GM12872 (cell line): Measurements from ENCODE around the gene SLC22A14.

Source experiments
- CTCF ChIP-seq: IDR thresholded peaks from 3 replicates; pipeline ENCODE4 v1.5.1; 2011; ENCODE audit warnings: low read depth, mild to moderate bottlenecking, low read length, moderate library complexity; ENCODE audit not compliant: insufficient read depth

SLC22A14 gene

GRCh38 chr3:38265604-38266307, 16.3 kb upstream of the SLC22A14 start, which contains the start of gene SLC22A13:
TSS of gene SLC22A13 (plus strand) at chr3:38265812. CDS start at chr3:38265861, 49 bp downstream.
- no peak for TF ChIP-seq CTCF

- no peak for TF ChIP-seq CTCF
These were observed 15.3 kb upstream of the SLC22A14 start for GRCh38 chr3:38266810-38267209.

- TF ChIP-seq CTCF = no peak
These were observed 14.4 kb upstream of the SLC22A14 start for GRCh38 chr3:38267662-38268061.

- TF ChIP-seq CTCF = no peak
These were observed 14.0 kb upstream of the SLC22A14 start for GRCh38 chr3:38268087-38268486.

- no peak for TF ChIP-seq CTCF
These were observed 13.6 kb upstream of the SLC22A14 start for GRCh38 chr3:38268522-38268921.

GRCh38 chr3:38270606-38271005, 11.5 kb upstream of the SLC22A14 start:
- no peak for TF ChIP-seq CTCF

GRCh38 chr3:38271553-38271952, 10.5 kb upstream of the SLC22A14 start:
- no peak for TF ChIP-seq CTCF
